OCI-LY3 (cell line): ENCODE measurements around the gene GFAP.
"Not testable (repeated sequence)": the region's sequence is repeated elsewhere in the genome, so short reads cannot be mapped to it uniquely, and the experiment has no call there.

Source experiments
- EZH2phosphoT487 ChIP-seq: fragments of 200-600 bp; shearing (Covaris generic); IDR thresholded peaks from 2 replicates; pipeline ENCODE4 v1.6.1; 2018; ENCODE audit warnings: antibody characterized with exemption, mixed run types, low read depth
- TF ChIP-seq, protein P1 (sequence below): fragments of 200-600, 300-600 bp; sonication (generic); IDR thresholded peaks from 2 replicates; pipeline ENCODE4 v1.5.1; 2014; ENCODE audit warnings: antibody characterized with exemption, low read length, low read depth

DNA sequence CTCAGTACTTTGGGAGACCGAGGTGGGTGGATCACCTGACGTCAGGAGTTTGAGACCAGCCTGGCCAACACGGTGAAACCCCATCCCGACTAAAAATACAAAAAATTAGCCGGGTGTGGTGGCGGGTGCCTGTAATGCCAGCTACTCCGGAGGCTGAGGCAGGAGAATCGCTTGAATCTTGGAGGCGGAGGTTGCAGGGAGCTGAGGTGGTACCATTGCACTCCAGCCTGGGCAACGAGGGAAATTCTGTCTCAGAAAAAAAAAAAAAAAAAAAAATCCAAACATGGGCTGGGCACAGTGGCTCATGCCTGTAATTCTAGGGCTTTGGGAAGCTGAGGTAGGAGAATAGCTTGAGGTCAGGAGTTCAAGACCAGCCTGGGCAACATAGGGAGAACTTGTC is 30.4 kb upstream of the GFAP start:
- not testable (repeated sequence) for TF ChIP-seq EZH2phosphoT487
- TF ChIP-seq, protein P1, sequence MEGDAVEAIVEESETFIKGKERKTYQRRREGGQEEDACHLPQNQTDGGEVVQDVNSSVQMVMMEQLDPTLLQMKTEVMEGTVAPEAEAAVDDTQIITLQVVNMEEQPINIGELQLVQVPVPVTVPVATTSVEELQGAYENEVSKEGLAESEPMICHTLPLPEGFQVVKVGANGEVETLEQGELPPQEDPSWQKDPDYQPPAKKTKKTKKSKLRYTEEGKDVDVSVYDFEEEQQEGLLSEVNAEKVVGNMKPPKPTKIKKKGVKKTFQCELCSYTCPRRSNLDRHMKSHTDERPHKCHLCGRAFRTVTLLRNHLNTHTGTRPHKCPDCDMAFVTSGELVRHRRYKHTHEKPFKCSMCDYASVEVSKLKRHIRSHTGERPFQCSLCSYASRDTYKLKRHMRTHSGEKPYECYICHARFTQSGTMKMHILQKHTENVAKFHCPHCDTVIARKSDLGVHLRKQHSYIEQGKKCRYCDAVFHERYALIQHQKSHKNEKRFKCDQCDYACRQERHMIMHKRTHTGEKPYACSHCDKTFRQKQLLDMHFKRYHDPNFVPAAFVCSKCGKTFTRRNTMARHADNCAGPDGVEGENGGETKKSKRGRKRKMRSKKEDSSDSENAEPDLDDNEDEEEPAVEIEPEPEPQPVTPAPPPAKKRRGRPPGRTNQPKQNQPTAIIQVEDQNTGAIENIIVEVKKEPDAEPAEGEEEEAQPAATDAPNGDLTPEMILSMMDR = not testable (repeated sequence)
